B cell (primary cell): ENCODE measurements around the gene TOLLIP. TPM values are rescaled to one million over a fixed set of nuclear protein-coding genes. Genes with fewer than 3 reads are reported as not detected.

Experiments
- ATAC-seq: fragments of 200-7000 bp; cut with Tn5 transposase; one replicate; pipeline ENCODE4 v1.10.0; 2021; ENCODE audit warnings: low read depth, mild to moderate bottlenecking, moderate number of reproducible peaks, moderate library complexity
- CTCF ChIA-PET: fragments of 350-600 bp; sonication (Branson Sonifier 250); formaldehyde crosslinking; loops from one replicate; lab custom pipeline; 2021; ENCODE audit warnings: antibody characterized with exemption, inconsistent platforms; lab: Charles Lee
- POLR2A ChIA-PET: fragments of 350-600 bp; sonication (Branson Sonifier 250); formaldehyde crosslinking; loops from one replicate; lab custom pipeline; 2021; ENCODE audit warnings: antibody characterized with exemption; lab: Charles Lee
- DNase-seq: peaks from one replicate; pipeline ENCODE4 v3.0.0; 2013
- H2AFZ ChIP-seq: 2 replicates; pipeline ENCODE4 v1.6.1; 2012; ENCODE audit warnings: mild to moderate bottlenecking, low read depth, low read length; ENCODE audit not compliant: insufficient read depth, poor library complexity, severe bottlenecking
- H3K27ac ChIP-seq, 2 donors: 1 replicate in 1 of 2; 2 replicates in 1 of 2; pipeline ENCODE4 v1.5.1; 2012 to 2013; ENCODE audit warnings: low read length in 2 of 2, mild to moderate bottlenecking in 2 of 2, moderate library complexity in 1 of 2
- H3K27me3 ChIP-seq, 4 experiments: fragments of 200-600 bp in 1 of 4; sonication (generic) in 1 of 4; replicated peaks in 1 of 4; 1 replicate in 2 of 4; 2 replicates in 2 of 4; pipeline versions ENCODE4 v1.6.1 to v1.7.0; 2013 to 2016; ENCODE audit warnings: low read length in 3 of 4, mild to moderate bottlenecking in 2 of 4, mixed read lengths in 1 of 4, moderate library complexity in 1 of 4; ENCODE audit not compliant: insufficient read depth in 4 of 4, control insufficient read depth in 3 of 4; ENCODE audit errors: control extremely low read depth in 1 of 4
- H3K36me3 ChIP-seq, 2 experiments: replicated peaks in 1 of 2; 1 replicate in 1 of 2; 2 replicates in 1 of 2; pipeline versions ENCODE4 v1.6.1 to v1.7.1; 2013; ENCODE audit warnings: low read length in 1 of 2; ENCODE audit not compliant: insufficient read depth in 2 of 2, control insufficient read depth in 1 of 2; ENCODE audit errors: control extremely low read depth in 1 of 2, extremely low read depth in 1 of 2
- H3K4me1 ChIP-seq, 2 donors: fragments of 200-600 bp in 1 of 2; sonication (generic) in 1 of 2; 1 replicate in 1 of 2; 2 replicates in 1 of 2; pipeline versions ENCODE4 v1.5.1 to v1.6.1; 2013 to 2017; ENCODE audit warnings: low read length in 2 of 2; ENCODE audit not compliant: control insufficient read depth in 2 of 2, insufficient read depth in 2 of 2
- H3K4me2 ChIP-seq: replicated peaks from 2 replicates; pipeline ENCODE3; 2012; ENCODE audit warnings: mild to moderate bottlenecking, low read depth, low read length; ENCODE audit not compliant: poor library complexity, severe bottlenecking
- H3K4me3 ChIP-seq, 5 experiments: fragments of 200-600 bp in 1 of 5; sonication (generic) in 1 of 5; 1 replicate in 3 of 5; 2 replicates in 2 of 5; pipeline versions ENCODE4 v1.5.1 to v1.7.0; 2011 to 2016; ENCODE audit warnings: low read length in 4 of 5, mild to moderate bottlenecking in 4 of 5, low read depth in 2 of 5, control low read depth in 1 of 5, moderate library complexity in 1 of 5; ENCODE audit not compliant: insufficient read depth in 1 of 5; ENCODE audit errors: control extremely low read depth in 1 of 5, extremely low read depth in 1 of 5
- H3K79me2 ChIP-seq: fragments of 200-600 bp; sonication (generic); one replicate; pipeline ENCODE4 v1.6.0; 2016; ENCODE audit warnings: low read length; ENCODE audit not compliant: control insufficient read depth, insufficient read depth
- H3K9ac ChIP-seq: fragments of 200-600 bp; sonication (generic); 2 replicates; pipeline ENCODE4 v1.6.1; 2017; ENCODE audit warnings: mild to moderate bottlenecking, low read length, moderate library complexity
- H3K9me3 ChIP-seq, 3 donors: one replicate each; pipeline versions ENCODE4 v1.6.1 to v1.7.1; 2013; ENCODE audit warnings: low read length in 2 of 3; ENCODE audit not compliant: control insufficient read depth in 2 of 3, insufficient read depth in 1 of 3; ENCODE audit errors: control extremely low read depth in 1 of 3
- H4K20me1 ChIP-seq: 2 replicates; pipeline ENCODE4 v1.6.0; 2012; ENCODE audit warnings: mild to moderate bottlenecking, low read length; ENCODE audit not compliant: insufficient read depth, control insufficient read depth, poor library complexity, severe bottlenecking
- H3K27ac Mint-ChIP-seq: one replicate; pipeline ENCODE4 v1.8.0; 2021; ENCODE audit warnings: mixed read lengths
- H3K27me3 Mint-ChIP-seq: one replicate; pipeline ENCODE4 v1.8.0; 2021; ENCODE audit warnings: mixed read lengths
- H3K4me1 Mint-ChIP-seq: one replicate; pipeline ENCODE4 v1.8.0; 2021; ENCODE audit warnings: mixed read lengths
- H3K4me3 Mint-ChIP-seq: one replicate; pipeline ENCODE4 v1.8.0; 2021; ENCODE audit warnings: mixed read lengths
- H3K9me3 Mint-ChIP-seq: one replicate; pipeline ENCODE4 v1.8.0; 2022; ENCODE audit warnings: mixed read lengths; ENCODE audit not compliant: insufficient read depth
- CTCF ChIP-seq: fragments of 200-600 bp; IDR thresholded peaks from one replicate; pipeline ENCODE4 v1.8.0; 2022; ENCODE audit warnings: antibody characterized with exemption, mild to moderate bottlenecking
- EZH2 ChIP-seq: IDR thresholded peaks from 2 replicates; pipeline ENCODE4 v1.6.1; 2012; ENCODE audit warnings: borderline replicate concordance, low read depth, mild to moderate bottlenecking, moderate library complexity, low read length; ENCODE audit not compliant: insufficient read depth, poor library complexity, severe bottlenecking
- WGBS: methylation state at CpG from one replicate; pipeline ENCODE4 v1.1.5; 2013; ENCODE audit warnings: missing lambda C conversion rate; ENCODE audit not compliant: insufficient coverage; 5-methylcytosine and 5-hydroxymethylcytosine counted together
- intact Hi-C: fragments of 100-400 bp; cut with micrococcal nuclease; formaldehyde crosslinking; loops from one replicate; pipeline ENCODE4 v1.10.0; 2022
- polyA plus RNA-seq: library from polyadenylated mRNA; depleted of rRNA; stranded (reverse); fragments of >200 nt; gene quantifications from 2 replicates; pipeline ENCODE4 v1.2.3, GENCODE V29; 2012
- total RNA-seq, 2 donors: library from RNA; stranded (reverse); fragments of 120-200 nt in 1 of 2; gene quantifications; 1 replicate in 1 of 2; 2 replicates in 1 of 2; pipeline versions ENCODE4 v1.2.3 to v1.2.4, GENCODE V29; 2013 to 2022

TOLLIP gene
- total and polyA plus RNA-seq, 2 donors (not counting 1 experiment from before 2014, with no cell fraction given) = 34.7 to 52.5 TPM

- 0% methylated on average over 1 of the region's 3 CpGs for WGBS
- peaks cover 7% of the 10 kb centered on the region for H3K9me3 Mint-ChIP-seq
- intact Hi-C loops = no loop called here
- Histone ChIP-seq H3K9me3 (peaks cover 3 to 18% (median 4%) of the 10 kb centered on the region in 3 donors), H4K20me1 (no peaks in the 10 kb centered on the region), H3K79me2 (no peaks in the 10 kb centered on the region), H2AFZ (no peak overlapping the region), H3K4me2 (no peak overlapping the region), H3K9ac (no peak overlapping the region), H3K36me3 (no peaks in the 10 kb centered on the region), H3K4me1 (peaks cover 4 to 6% of the 10 kb centered on the region in 2 donors), H3K4me3 (no peak overlapping the region), H3K27ac (no peak overlapping the region), H3K27me3 (peaks cover 0 to 11% (median 3%) of the 10 kb centered on the region in 4 experiments)
- no peak for TF ChIP-seq EZH2
- TF ChIP-seq CTCF = no peak
- CTCF ChIA-PET = no interaction called here
- DNase-seq (no peak), ATAC-seq (no peak)
- H3K4me1 Mint-ChIP-seq = peaks cover 2% of the 10 kb centered on the region
- H3K27me3 Mint-ChIP-seq = peaks cover 61% of the 10 kb centered on the region
- POLR2A ChIA-PET = no interaction called here
- H3K27ac Mint-ChIP-seq = no peak overlapping the region
- H3K4me3 Mint-ChIP-seq = no peak overlapping the region
Measured at GRCh38 chr11:1323774-1324173, 14.3 kb upstream of the TOLLIP start.

- Histone ChIP-seq H3K27ac (no peak overlapping the region), H3K9ac (no peak overlapping the region), H3K9me3 (no peaks in the 10 kb centered on the region), H3K4me2 (no peak overlapping the region), H3K4me3 (no peak overlapping the region), H3K4me1 (no peaks in the 10 kb centered on the region), H4K20me1 (no peaks in the 10 kb centered on the region), H3K27me3 (peaks cover 0 to 9% (median 0%) of the 10 kb centered on the region in 4 experiments), H3K79me2 (no peaks in the 10 kb centered on the region), H3K36me3 (no peaks in the 10 kb centered on the region), H2AFZ (no peak overlapping the region)
- H3K4me1 Mint-ChIP-seq = peaks cover 2% of the 10 kb centered on the region
- H3K9me3 Mint-ChIP-seq = no peaks in the 10 kb centered on the region
- no peak overlapping the region for H3K4me3 Mint-ChIP-seq
- DNase-seq = no peak
- CTCF ChIA-PET = no interaction called here
- no peak for ATAC-seq
- intact Hi-C loops = no loop called here
- no peak overlapping the region for H3K27ac Mint-ChIP-seq
- H3K27me3 Mint-ChIP-seq = peaks cover 20% of the 10 kb centered on the region
- TF ChIP-seq CTCF (no peak), EZH2 (no peak)
- POLR2A ChIA-PET = no interaction called here
- 71% methylated on average over 6 of the region's 8 CpGs for whole genome bisulfite sequencing
Measured at GRCh38 chr11:1317993-1318392, 8.6 kb upstream of the TOLLIP start.
